NCI-H345 treated with DMSO at 0.1 percent for 48 hours (cell line): Measurements from ENCODE around the gene BBS9.

ENCODE experiments used
- DNase-seq: peaks from one replicate; lab custom pipeline; 2025; ENCODE audit not compliant: unreplicated experiment; lab: John Stamatoyannopoulos, UW

Gene BBS9

DNA sequence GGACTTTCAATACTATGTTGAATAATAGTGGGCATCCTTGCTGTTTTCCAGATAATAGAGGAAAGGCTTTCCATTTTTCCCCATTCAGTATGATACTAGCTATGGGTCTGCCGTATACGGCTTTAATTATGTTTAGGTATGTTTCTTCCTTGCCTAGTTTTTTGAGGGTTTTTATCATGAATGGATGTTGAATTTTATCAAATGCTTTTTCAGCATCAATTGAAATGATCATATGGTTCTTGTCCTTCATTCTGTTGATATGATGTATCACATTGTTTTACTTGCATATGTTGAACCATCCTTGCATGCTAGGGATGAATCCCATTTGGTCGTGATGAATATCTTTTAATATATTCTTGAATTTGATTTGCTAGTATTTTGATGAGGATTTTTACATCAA is 11.0 kb upstream of the BBS9 start:
- DNase-seq = no peak

DNA sequence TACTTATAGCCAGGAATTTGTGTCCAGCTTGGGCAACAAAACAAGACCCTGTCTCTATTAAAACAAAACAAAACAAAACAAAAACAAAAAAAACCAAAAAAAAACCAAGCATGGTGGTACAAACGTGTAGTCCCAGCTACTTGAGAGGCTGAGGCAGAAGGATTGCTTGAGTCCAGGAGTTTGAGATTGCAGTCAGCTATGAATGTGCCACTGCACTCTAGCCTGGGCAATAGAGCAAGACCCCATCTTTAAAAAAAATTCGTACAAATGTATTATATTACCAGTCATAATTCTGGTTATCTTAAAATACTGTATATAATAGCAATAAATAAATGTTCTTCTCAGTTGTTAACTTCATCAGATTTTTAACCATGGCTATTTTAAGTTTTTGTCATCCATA is 2.3 kb upstream of the BBS9 start:
- no peak for DNase-seq

DNA sequence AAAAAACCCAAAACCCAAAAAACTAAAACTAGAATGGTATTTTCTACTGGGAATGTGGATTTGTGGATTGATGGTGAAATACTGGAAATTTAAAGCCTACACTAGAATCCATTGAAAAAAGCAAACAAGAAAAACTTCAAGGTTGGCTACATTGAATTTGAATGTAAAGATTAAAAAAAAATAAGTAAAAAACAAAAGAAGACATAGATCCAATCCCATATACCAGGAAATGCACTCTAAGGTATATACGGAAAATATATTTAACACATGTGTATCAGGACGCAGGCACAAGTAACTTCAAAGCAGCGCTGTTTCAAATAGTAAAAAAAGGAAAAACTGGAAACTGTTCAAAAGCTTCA is 754 bp upstream of the BBS9 start:
- no peak for DNase-seq

DNA sequence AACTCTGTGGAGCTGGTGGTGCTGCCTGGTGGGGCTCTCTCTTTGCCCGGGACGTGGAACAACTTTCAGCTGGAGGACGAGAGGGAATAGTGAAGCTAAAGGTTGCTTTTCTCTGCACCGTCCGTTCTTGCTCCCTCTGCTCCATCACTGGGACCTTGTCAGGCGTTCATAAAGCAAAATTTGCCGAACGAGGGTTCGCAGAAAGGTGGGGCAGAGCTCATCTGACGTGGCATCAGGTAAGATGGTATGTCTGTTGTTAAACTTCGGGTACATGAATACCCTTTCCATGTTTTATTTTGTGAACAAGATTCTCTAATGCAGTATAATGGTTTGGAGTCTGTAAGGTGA is 416 bp downstream of the BBS9 start:
- DNase-seq = peak; percentile 7

DNA sequence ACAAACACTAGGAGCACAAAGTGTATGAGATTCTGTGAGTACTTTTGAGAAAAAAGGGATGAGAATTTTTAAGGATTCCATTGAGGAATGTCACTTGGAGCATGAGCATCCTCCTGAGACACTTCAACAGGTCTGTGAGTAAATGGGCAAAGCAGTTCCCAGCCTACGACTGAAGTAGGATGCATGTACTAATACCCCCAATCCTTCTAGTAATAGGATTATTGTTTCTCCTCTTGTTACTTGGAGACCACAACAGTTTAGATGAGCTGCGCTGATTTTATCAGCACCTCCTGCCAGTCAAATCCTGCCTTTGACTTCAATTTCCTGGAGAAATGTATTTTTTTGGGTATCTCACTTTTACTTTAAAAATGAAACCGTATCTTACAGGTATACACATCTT is 820 bp downstream of the BBS9 start:
- DNase-seq = no peak

DNA sequence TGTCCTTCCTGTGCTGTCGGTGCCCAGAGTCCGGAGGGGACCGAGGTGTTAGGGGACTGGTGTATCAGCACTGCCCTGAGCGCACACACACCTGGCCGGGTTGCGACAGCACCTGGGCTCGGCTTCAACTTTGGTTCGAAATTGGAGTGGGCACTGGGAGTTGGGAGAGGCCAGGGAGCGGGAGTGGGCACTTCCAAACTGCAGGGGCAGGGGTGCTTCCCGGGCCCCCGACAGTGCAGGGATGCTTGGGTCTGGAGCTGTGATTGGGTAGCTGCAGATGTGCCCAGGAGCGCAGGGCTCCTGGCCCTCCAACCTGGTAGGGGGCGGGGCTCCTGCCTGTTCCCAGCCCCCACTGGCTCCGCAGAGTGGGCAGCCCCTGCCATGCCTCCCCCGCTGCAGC is 7.7 kb downstream of the BBS9 start:
- no peak for DNase-seq

DNA sequence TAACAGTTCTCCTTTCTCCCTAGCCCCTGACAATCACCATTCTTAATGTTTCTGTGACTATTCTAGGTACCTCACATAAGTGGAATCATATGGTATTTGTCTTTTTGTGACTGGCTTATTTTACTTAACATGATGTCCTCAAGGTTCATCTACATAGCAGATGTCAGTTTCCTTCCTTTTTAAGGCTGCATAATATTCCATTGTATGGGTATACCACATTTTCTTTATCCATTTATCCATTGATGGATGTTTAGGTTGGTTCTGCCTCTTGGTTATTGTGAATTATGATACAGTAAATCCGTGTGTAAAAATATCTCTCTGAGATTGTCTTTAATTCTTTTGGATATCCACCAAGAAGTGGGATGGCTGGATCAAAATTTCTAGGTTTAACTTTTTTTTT is 13.2 kb downstream of the BBS9 start:
- no peak for DNase-seq

DNA sequence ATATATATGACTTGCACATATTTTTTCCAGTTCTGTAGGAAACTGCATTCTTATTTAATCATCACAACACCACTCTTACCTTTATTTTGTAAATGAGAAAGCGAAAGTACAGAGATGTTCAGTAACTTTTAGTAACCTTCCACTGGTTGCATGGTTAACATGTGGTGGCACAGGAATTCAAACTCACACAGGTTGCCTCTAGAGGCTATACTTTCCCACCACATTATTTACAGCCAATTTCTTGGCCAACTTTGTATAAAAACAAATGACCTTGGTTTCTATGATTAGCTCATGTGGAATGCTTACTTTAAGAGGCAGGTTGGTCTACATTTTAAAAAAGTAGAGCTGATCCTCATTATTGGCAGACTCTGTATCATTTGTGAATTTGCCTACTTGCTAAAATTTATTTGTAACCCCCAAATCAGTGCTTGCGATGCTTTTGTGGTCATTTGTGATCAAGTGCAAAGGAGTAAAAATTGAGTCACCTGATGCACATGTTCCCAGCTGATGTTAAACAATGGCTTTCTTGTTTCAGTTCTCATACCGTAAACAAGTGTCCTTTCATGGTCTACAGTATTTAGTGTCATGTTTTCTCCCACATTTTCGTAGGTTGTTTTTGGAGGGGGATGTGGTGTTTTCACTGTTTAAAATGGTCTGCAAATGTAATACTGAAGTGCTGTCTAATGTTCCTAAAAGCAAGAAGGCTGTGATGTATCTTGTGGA is 14.8 kb downstream of the BBS9 start:
- DNase-seq = no peak

DNA sequence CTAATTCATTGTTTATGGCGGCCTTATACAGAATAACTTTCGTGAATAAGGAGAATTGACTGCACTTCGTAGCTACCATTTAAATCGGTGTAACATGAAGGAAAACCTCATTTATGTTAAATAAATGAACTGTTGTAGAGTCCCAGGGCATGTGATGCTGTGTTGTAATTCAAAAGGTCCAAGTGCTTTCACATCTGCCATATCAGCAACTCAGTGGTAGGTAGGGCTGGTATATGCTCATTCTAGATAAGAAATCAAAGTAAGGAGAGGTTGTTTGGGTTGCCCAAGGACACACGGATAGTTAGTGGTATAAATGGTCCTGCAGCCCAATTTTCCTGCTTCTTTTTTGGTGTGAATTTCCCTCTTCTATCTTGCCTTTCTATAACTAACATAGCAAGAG is 15.8 kb downstream of the BBS9 start:
- DNase-seq = no peak

DNA sequence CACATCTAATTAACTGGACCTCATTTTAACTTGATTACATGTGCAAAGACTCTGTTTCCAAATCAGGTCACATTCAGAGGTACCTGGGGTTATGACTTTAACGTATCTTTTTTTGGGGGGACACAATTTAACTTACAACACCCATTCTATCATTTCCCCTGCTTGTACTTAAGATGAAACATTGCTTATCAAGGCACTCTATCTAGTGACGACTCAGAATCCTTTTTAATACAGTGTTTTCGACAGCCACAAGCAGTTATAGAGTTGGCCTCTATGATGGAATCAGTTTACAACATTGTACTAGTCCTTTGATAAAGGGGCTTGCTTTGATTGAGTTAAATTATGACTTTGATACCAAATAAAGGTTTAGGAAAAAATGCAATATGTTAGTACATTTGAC is 22.7 kb downstream of the BBS9 start:
- DNase-seq = no peak

DNA sequence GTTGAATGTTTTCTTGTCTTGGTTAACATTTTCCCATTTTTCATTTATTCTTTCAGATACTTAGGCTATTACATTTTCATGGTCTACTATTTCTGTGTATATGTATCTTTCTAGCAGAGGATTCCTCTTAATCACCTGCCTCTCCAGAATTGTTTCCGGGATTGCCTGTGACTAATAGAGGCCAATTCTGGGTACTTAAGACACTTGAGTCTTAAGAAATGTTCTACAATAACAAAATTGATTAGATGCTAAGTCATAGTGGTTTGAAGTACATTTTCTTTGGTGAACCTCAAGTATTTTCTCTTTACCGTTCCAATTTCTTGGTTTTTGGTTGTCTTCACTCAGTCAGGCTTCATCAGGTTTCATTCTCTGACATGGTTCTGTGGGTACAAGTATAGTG is 26.4 kb downstream of the BBS9 start:
- DNase-seq = no peak

DNA sequence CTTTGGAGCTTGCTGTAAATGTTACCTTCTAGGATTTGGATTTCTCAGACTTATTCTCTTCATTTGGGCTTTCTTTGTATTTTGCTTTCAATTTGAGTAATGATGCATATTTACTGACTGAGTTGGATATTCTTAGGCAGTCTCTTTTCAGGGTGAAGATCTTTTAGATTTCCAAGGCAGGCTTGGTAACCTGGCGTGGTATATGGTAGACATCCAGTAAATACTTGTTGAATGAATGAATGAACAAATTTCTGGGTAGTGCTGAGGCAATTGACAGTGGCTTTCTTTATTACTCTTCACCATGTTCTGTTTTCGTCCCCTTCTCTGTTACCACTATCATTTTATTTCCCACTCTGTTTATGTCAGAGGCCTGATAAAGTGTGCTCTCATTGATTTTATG is 27.1 kb downstream of the BBS9 start:
- DNase-seq = no peak

DNA sequence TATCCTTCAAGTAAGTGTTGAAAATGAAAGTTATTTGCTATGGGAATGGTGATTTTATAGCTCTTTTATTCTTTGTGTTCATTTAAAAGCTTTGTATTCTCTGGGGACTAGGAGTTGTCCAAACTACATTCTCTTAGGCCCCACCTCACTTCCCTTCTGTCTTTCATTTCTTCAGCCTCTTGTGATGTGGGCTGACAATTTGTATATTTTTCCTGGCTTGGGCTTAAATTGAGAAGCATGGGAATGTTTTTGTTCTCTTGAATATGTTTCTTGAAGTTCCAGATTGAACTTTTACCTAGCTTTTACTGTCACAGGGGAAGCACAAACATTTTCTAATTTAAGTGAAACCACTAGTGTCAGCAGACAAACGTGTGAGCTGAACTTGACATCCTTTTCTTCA is 27.9 kb downstream of the BBS9 start:
- no peak for DNase-seq

DNA sequence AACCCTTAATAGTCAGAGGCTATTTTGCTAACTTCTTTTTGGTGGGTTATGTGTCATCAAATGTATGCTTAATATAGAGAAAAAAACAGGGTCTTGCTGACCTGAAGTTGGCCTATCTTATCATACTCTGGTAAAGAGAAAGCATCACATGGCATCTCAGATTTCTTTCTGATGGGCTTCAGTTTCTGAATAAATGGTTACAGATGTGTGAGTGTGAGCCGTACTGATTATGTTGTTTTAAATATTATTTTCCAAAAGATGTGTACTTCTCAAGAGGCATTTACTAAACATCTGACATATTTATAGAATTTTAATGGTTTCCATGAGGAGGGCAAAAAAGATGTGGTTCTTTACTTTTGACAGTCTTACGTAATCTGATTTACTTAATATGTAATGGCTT is 28.4 kb downstream of the BBS9 start:
- DNase-seq = no peak

DNA sequence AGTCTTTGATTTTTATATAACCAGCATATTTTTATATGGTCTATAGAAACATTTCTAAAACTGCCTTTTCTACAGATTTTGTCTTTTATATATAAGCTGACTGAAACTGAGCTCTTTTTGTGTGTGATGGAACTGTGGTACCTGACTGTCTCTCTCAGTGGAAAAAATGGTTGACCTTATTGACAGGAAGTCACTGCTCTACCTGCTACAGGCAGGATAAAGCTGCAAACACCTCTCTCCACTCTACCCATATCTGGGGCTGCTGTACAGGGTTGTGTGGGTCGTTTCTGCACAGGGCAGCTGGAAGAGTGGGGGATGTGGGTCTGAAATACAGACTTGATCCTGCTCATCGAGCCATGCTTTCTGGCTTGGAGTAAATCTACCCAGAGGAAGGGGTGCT is 48.5 kb downstream of the BBS9 start:
- DNase-seq = no peak

DNA sequence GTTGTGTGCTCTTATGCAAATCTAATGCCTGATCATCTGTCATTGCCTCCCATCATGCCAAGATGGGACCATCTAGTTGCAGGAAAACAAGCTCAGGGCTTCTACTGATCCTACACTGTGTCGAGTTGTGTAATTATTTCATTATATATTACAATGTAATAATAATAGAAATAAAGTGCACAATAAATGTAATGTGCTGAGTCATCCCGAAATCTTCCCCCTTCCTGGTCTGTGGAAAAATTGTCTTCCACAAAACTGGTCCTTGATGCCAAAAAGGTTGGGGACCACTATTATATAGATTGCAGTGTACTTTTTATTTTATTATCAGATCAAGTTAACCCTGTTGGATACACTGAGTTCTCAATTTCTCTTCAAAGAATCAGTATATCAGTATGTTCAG is 50.2 kb downstream of the BBS9 start:
- DNase-seq = no peak

DNA sequence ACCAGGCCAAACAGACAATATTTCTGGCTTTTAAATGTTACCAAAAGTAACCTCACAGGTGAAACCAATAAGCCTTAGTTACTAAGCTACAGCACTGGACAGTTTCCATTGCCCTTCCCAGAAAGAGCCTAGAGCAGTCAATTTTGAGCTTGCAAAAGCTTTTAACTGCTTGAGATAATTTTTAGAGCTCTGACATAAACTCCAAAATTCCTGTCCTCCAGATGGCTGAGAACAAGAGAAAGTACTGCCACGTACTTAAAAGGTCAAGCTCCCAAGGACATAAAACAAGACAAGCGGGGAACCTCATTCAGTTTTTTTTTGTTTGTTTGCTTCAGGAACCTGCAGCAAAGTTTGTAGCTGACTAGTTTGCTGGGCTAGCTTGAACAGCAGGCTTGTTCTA is 54.1 kb downstream of the BBS9 start:
- no peak for DNase-seq

DNA sequence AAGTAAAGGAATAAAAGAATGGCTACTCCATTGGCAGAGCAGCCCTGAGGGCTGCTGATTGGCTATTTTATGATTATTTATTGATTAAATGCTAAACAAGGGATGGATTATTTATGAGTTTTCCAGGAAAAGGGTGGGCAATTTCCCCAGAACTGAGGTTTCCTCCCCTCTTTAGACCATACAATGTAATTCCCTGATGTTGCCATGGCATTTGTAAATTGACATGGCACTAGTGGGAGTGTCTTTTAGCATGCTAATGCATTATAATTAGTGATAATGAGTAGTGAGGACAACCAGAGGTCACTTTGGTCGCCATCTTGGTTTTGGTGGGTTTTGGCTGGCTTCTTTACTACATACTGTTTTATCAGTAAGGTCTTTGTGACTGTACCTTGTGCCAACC is 55.5 kb downstream of the BBS9 start:
- no peak for DNase-seq

DNA sequence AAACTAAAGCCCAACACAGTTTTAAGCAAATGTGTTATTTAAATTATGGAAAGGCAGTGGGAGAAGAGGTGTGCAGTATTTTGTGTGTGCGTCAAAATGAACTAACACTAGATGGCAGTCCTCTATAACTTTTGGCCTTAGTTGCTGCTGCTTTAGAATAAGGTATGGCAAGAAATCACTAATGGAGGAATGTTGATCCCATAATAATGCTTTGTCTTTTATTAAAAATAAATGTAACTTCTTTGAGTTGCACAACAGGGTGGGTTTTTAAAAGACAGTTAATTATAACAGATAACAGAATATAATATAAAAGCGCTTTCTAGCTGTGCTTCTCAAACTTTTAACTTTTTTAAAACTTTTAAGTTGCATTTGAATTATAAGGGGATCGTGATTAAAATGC is 56.4 kb downstream of the BBS9 start:
- DNase-seq = peak; percentile 35

DNA sequence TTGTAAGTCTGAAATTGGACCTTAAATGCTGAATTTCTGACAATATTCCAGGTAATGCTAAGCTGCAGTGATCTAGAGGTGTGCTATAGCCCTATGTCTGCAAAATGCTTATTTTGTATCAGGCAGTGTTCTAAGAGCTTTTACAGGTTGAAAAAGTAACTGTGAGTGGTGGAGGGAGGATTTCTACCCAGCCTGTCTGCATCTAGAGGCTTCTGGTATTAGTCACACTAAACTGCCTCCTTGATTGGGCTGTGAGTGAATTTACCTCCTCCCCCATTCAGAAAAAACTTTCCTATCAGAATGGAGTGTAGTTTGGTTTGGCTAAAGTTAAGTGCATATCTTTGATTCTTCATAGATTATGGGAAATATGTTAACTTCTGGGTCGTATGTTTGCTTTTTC is 56.8 kb downstream of the BBS9 start:
- DNase-seq = no peak

DNA sequence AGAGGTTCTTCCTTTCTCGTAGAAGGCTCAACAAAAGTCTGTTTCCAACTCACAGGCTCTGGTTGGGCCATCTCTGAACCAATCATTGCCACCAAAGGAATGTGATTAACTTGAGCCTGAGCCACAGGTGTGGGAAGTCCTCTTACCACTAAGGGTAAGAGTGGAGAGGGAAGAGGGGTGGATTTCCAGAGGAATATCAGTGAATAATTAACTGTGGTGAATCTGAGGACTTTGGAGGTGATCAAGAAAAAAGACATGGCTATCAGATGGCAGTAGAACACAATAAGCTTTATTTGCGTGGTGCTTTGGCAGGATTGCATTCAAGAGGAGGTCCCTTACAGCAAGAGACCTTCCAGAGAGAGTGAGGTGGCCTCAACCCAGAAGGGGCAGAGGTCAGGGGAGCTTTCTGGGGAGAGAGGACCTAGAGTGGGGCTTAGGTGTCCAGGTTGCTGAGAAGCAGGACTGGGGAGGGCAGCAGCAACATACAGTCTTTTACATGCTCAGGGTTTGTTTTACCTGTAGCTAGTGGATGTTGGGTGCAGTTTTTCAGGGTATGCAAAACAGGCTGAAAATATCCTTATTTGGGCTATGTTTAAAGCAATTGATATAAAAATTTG is 61.4 kb downstream of the BBS9 start:
- DNase-seq = no peak

DNA sequence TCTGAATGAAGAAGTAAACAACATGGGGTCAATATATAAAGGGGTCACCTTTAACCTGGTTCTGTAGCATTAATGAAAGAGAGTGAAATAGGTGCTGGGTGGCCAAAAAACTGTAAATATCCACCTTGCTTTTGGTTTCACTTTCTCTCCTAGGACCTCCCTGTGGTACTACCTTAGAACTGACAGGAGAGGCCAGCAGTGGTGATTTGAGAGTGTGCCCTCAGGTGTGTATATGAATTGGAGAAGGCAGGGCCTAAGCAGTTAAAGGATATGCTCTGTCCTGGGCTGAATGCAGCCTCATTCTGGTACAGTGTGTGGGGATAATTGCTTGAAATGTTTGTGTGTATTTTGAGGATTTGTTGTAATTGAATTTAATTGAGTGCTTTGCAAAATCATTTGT is 62.0 kb downstream of the BBS9 start:
- DNase-seq = no peak

DNA sequence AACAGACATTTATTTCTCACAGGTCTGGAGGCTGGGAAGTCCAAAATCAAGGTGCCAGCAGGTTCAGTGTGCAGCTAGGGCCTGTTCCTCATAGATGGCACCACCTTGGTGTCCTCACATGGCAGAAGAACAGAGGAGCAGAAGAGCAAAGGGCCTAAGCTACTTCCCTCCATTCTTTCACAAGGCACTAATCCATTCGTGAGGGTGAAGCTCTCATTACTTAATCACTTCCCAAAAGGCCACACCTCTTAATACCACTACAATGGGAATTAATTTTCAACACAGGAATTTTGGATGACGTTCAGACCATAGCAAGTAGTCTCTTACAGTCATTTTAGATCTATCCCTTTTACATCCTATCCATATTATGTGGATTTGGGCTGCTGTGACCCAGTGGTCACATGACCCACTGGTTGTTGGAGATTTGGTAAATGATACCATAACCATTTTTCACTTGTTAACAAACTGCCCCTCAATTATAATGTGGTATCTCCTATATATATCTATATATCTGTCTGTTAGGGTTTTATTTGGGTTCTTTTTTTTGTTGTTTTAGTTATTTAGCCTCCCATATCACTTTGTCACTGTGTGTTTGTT is 63.4 kb downstream of the BBS9 start:
- no peak for DNase-seq
